K562 (cell line): Measurements from ENCODE around the gene SAT1. TPM values are rescaled to one million over a fixed set of nuclear protein-coding genes. Genes with fewer than 3 reads are reported as not detected.

Experiments
- ATAC-seq: fragments of 200-7000 bp; cut with Tn5 transposase; 3 replicates; pipeline ENCODE4 v1.9.1; 2020; ENCODE audit warnings: moderate library complexity
- BruUV-seq: library from RNA; stranded (reverse); fragments of 400-500 nt; replicated peaks from 2 replicates; lab custom pipeline; 2021; lab: Mats Ljungman, UMichigan
- CTCF ChIA-PET: fragments of 300-600 bp; formaldehyde crosslinking; extraction: SDS; loops from one replicate; lab custom pipeline; 2021; ENCODE audit warnings: low intra/inter-chr PET ratio; lab: Yijun Ruan, JAX
- POLR2A ChIA-PET: fragments of 300-600, 350-650 bp; sonication (Branson Sonifier 250); formaldehyde crosslinking; extraction: SDS; loops from one replicate; lab custom pipeline; 2021; ENCODE audit warnings: antibody characterized with exemption, inconsistent platforms; lab: Yijun Ruan, JAX
- DNase-seq, 4 experiments: peaks; one replicate each; pipeline versions ENCODE4 v3.0.0 to v3.0.0-alpha.2; 2011 to 2018; ENCODE audit warnings: low spot score in 3 of 4, mixed read lengths in 3 of 4; ENCODE audit errors: extremely low read depth in 1 of 4
- FAIRE-seq: peaks from 2 replicates; lab custom pipeline; 2011; peaks lifted over from hg19 to GRCh38; lab: Jason Lieb, UNC
- H2AFZ ChIP-seq: 2 replicates; pipeline ENCODE4 v1.6.0; 2011; ENCODE audit warnings: low read depth, low read length, control low read depth, inconsistent platforms
- H3K27ac ChIP-seq: fragments of 200-600 bp; 3 replicates; pipeline ENCODE4 v1.8.0; 2011; ENCODE audit warnings: low read depth, mild to moderate bottlenecking, control low read depth, inconsistent platforms, low read length, moderate library complexity, mixed read lengths; ENCODE audit errors: extremely low read depth
- H3K27me3 ChIP-seq, 2 experiments: fragments of 300-600 bp in 1 of 2; 2 replicates in 1 of 2; 3 replicates in 1 of 2; pipeline versions ENCODE4 v1.6.0 to v1.8.0; 2011; ENCODE audit warnings: inconsistent platforms in 2 of 2, low read length in 2 of 2, mild to moderate bottlenecking in 1 of 2, mixed read lengths in 1 of 2, moderate library complexity in 1 of 2; ENCODE audit not compliant: control insufficient read depth in 2 of 2, insufficient read depth in 2 of 2
- H3K36me3 ChIP-seq: fragments of 300-600 bp; 3 replicates; pipeline ENCODE4 v1.8.0; 2011; ENCODE audit warnings: mild to moderate bottlenecking, low read length, inconsistent platforms; ENCODE audit not compliant: control insufficient read depth, insufficient read depth
- H3K4me1 ChIP-seq, 2 experiments: fragments of 200-600 bp in 1 of 2; replicated peaks in 1 of 2; 2 replicates in 1 of 2; 3 replicates in 1 of 2; pipeline versions ENCODE4 v1.5.1 to v1.8.0; 2011; ENCODE audit warnings: inconsistent platforms in 2 of 2, low read length in 2 of 2, mild to moderate bottlenecking in 1 of 2, mixed read lengths in 1 of 2, moderate library complexity in 1 of 2; ENCODE audit not compliant: control insufficient read depth in 2 of 2, insufficient read depth in 2 of 2
- H3K4me2 ChIP-seq: 2 replicates; pipeline ENCODE4 v1.6.1; 2011; ENCODE audit warnings: low read length, control low read depth, inconsistent platforms, mixed read lengths; ENCODE audit not compliant: insufficient read depth
- H3K4me3 ChIP-seq: fragments of 200-600 bp; sonication (generic), shearing (Covaris generic); 2 replicates; pipeline ENCODE4 v1.5.1; 2016; ENCODE audit warnings: control low read depth, inconsistent platforms
- H3K79me2 ChIP-seq: fragments of 200-600 bp; 3 replicates; pipeline ENCODE4 v1.8.0; 2011; ENCODE audit warnings: low read length, inconsistent platforms; ENCODE audit not compliant: control insufficient read depth, insufficient read depth
- H3K9ac ChIP-seq, 2 experiments: 2 replicates each; pipeline versions ENCODE4 v1.6.0 to v1.6.1; 2011; ENCODE audit warnings: low read depth in 2 of 2, low read length in 2 of 2, control low read depth in 1 of 2, inconsistent platforms in 1 of 2, mild to moderate bottlenecking in 1 of 2, mixed read lengths in 1 of 2; ENCODE audit not compliant: insufficient read depth in 1 of 2
- H3K9me1 ChIP-seq: one replicate; pipeline ENCODE4 v1.6.0; 2011; ENCODE audit warnings: inconsistent platforms, mild to moderate bottlenecking, low read length, moderate library complexity; ENCODE audit not compliant: control insufficient read depth, insufficient read depth
- H3K9me3 ChIP-seq: replicated peaks from 2 replicates; pipeline ENCODE4 v1.5.1; 2011; ENCODE audit warnings: low read depth, low read length, inconsistent platforms; ENCODE audit not compliant: control insufficient read depth, insufficient read depth
- H4K20me1 ChIP-seq: replicated peaks from 2 replicates; pipeline ENCODE4 v1.6.1; 2011; ENCODE audit warnings: low read length, inconsistent platforms, mixed read lengths; ENCODE audit not compliant: control insufficient read depth, insufficient read depth
- BRF2 ChIP-seq: IDR thresholded peaks from 3 replicates; pipeline ENCODE4 v1.6.1; 2011; ENCODE audit warnings: borderline replicate concordance, mild to moderate bottlenecking; ENCODE audit not compliant: insufficient read length, insufficient read depth
- JUNB ChIP-seq: fragments of 450-650 bp; formaldehyde crosslinking; conservative IDR thresholded peaks from 2 replicates; pipeline ENCODE4 v1.4.0; 2020; ENCODE audit warnings: mild to moderate bottlenecking
- REST ChIP-seq, 2 experiments: fragments of 450-650 bp; formaldehyde crosslinking in 1 of 2; IDR thresholded peaks; 2 replicates each; pipeline versions ENCODE4 v1.4.0 to v1.6.1; 2014 to 2020; ENCODE audit warnings: mild to moderate bottlenecking in 2 of 2, borderline replicate concordance in 1 of 2, low read depth in 1 of 2
- SNAPC5 ChIP-seq: fragments of 250-450 bp; sonication (Bioruptor Pico); IDR thresholded peaks from 2 replicates; pipeline ENCODE4 v1.8.0; 2021; ENCODE audit warnings: moderate library complexity, mild to moderate bottlenecking, inconsistent platforms
- ZNF79 ChIP-seq: fragments of 250-450 bp; sonication (Bioruptor Pico); IDR thresholded peaks from 2 replicates; pipeline ENCODE4 v1.4.0; 2020; ENCODE audit warnings: low read depth, mild to moderate bottlenecking, moderate library complexity
- WGBS: fragments of 100-300 bp; shearing (Covaris generic); methylation state at CpG from one replicate; pipeline ENCODE4 v1.1.6; 2016; ENCODE audit warnings: low coverage, mixed read lengths; ENCODE audit not compliant: insufficient coverage; ENCODE audit errors: missing lambda C conversion rate; 5-methylcytosine and 5-hydroxymethylcytosine counted together
- in situ Hi-C: fragments of 300-500 bp; cut with MboI; formaldehyde crosslinking; loops from 4 replicates; pipeline ENCODE4 v1.15.0; 2018; ENCODE audit warnings: inconsistent platforms, mixed read lengths
- intact Hi-C: fragments of 100-400 bp; cut with micrococcal nuclease; formaldehyde crosslinking; loops from 2 replicates; pipeline ENCODE4 v1.14.2; 2022
- polyA plus RNA-seq, 8 experiments: library from polyadenylated mRNA; depleted of rRNA in 4 of 8; stranded (reverse) in 5 of 8; unstranded in 3 of 8; fragments of >200 nt; fragmentation: Nextera tagmentation in 2 of 8; fragmentation: Illumina TruSeq in 1 of 8; extraction: Ambion mirVana in 2 of 8; extraction: Trizol in 1 of 8; gene quantifications; 2 replicates each; pipeline versions ENCODE4 v1.2.1 to v1.2.3, GENCODE V29; 2011 to 2014; ENCODE audit warnings: inconsistent platforms in 1 of 8, missing spikeins in 1 of 8
- total RNA-seq, 7 experiments: library from RNA; depleted of rRNA in 6 of 7; stranded (reverse); fragments of >200 nt in 6 of 7; fragmentation: Illumina TruSeq in 2 of 7; extraction: Trizol in 2 of 7; gene quantifications; 2 replicates each; pipeline versions ENCODE4 v1.2.1 to v1.2.3, GENCODE V29; 2011 to 2021; ENCODE audit warnings: low replicate concordance in 1 of 7

SAT1 gene
- total and polyA plus RNA-seq, 9 of the 15 experiments (the other 6 are each of a cell fraction or from before 2014, with no cell fraction given), result 47.4 to 194 (median 74.1) TPM

- TF ChIP-seq SNAPC5 (CRISPR knock-in tag), result no peak
- no peak for TF ChIP-seq BRF2
- TF ChIP-seq, all 486 proteins: peak for 0
- H3K36me3 ChIP-seq, result 0 out of 3 replicates have a peak, but pooled peaks cover 5% of the 10 kb centered on the region
- H2AFZ ChIP-seq, result no peak overlapping the region
- ATAC-seq (no peak), DNase-seq (no peak), FAIRE-seq (no peak)
- H3K27ac ChIP-seq, result no peak overlapping the region
- in situ Hi-C loops, result no loop called here
- no peak overlapping the region for H3K9ac ChIP-seq
- no peaks in the 10 kb centered on the region for H3K27me3 ChIP-seq
- no peak overlapping the region for H3K4me3 ChIP-seq
- H3K9me1 ChIP-seq, result no peaks in the 10 kb centered on the region
- ChIA-PET POLR2A (no interaction called here), CTCF (no interaction called here)
- intact Hi-C loops, result no loop called here
- no peaks in the 10 kb centered on the region for H3K9me3 ChIP-seq
- WGBS, result 70% methylated on average over 5 of the region's 5 CpGs
- no peaks in the 10 kb centered on the region for H3K79me2 ChIP-seq
- no TSS peak for BruUV-seq
- no peak overlapping the region for H3K4me2 ChIP-seq
- no peaks in the 10 kb centered on the region for H4K20me1 ChIP-seq
- no peaks in the 10 kb centered on the region; a peak in 1 of 5 replicates for H3K4me1 ChIP-seq
Observed at GRCh38 chrX:23828881-23829280, 45.9 kb downstream of the SAT1 start.

GRCh38 chrX:23832721-23833120 lies 49.7 kb downstream of the SAT1 start:
- H3K9me1 ChIP-seq, result no peaks in the 10 kb centered on the region
- H3K4me2 ChIP-seq, result no peak overlapping the region
- H3K9me3 ChIP-seq, result no peaks in the 10 kb centered on the region
- no peak overlapping the region for H2AFZ ChIP-seq
- no peak for ATAC-seq
- H3K79me2 ChIP-seq, result no peaks in the 10 kb centered on the region
- no TSS peak for BruUV-seq
- CTCF ChIA-PET, result no interaction called here
- H3K4me3 ChIP-seq, result no peak overlapping the region
- H3K36me3 ChIP-seq, result 0 out of 3 replicates have a peak, but pooled peaks cover 5% of the 10 kb centered on the region
- DNase-seq, result no peak
- POLR2A ChIA-PET, result no interaction called here
- no peaks in the 10 kb centered on the region for H3K4me1 ChIP-seq
- no peaks in the 10 kb centered on the region for H3K27me3 ChIP-seq
- no peak overlapping the region for H3K9ac ChIP-seq
- intact Hi-C loops, result no loop called here
- H4K20me1 ChIP-seq, result no peaks in the 10 kb centered on the region
- in situ Hi-C loops, result no loop called here
- FAIRE-seq, result no peak
- H3K27ac ChIP-seq, result no peak overlapping the region
- WGBS, result 73% methylated on average over 1 of the region's 1 CpG
- TF ChIP-seq REST (IDR thresholded peaks at IDR 0.05; ENCODE audit: borderline replicate concordance), result no peak
- no peak for TF ChIP-seq REST (CRISPR knock-in tag; IDR thresholded peaks at IDR 0.05; ENCODE audit: low read depth)
- no peak for TF ChIP-seq JUNB
- TF ChIP-seq ZNF79 (CRISPR knock-in tag), result no peak
